Esophagus mucosa (tissue), 1 donor: Measurements from ENCODE around the gene PTPRT. TPM values are rescaled to one million over a fixed set of nuclear protein-coding genes. Genes with fewer than 3 reads are reported as not detected.

Experiments
- ATAC-seq: fragments of 200-7000 bp; cut with Tn5 transposase; one replicate; pipeline ENCODE4 v1.9.1; 2020
- total RNA-seq: library from RNA; stranded (reverse); gene quantifications from one replicate; pipeline ENCODE4 v1.2.4, GENCODE V29; 2023
- donor health status: DM: yes; HTN: yes; CAD: no.

Gene PTPRT
- total RNA-seq, 1 donor from 2014 or later = 0.08 TPM

- ATAC-seq = no peak
Measured at GRCh38 chr20:42703744-42704143, 486.0 kb downstream of the PTPRT start.

DNA sequence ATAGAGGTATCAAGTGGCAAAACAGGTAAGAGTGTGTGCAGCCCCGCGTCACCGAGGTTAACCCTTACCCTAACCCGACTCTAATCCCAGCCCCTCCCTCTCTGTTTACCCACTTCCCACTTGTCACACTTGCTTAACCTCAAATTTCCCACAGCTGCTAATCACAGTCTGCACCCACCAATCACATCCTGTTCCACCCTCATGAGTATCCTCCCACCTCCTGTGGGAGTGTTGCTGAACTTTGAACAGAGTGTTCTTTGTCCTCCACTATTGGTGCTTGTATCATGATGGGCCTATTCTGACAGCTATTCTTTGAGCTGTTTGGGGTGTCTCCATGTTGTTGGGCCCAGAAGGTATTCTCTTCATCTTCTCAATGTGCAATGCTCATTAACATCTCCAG is 487.8 kb downstream of the PTPRT start:
- ATAC-seq = no peak

GRCh38 chr20:42700372-42700771 is 489.3 kb downstream of the PTPRT start:
- ATAC-seq = no peak

GRCh38 chr20:42697962-42698361 is 491.7 kb downstream of the PTPRT start:
- no peak for ATAC-seq

DNA sequence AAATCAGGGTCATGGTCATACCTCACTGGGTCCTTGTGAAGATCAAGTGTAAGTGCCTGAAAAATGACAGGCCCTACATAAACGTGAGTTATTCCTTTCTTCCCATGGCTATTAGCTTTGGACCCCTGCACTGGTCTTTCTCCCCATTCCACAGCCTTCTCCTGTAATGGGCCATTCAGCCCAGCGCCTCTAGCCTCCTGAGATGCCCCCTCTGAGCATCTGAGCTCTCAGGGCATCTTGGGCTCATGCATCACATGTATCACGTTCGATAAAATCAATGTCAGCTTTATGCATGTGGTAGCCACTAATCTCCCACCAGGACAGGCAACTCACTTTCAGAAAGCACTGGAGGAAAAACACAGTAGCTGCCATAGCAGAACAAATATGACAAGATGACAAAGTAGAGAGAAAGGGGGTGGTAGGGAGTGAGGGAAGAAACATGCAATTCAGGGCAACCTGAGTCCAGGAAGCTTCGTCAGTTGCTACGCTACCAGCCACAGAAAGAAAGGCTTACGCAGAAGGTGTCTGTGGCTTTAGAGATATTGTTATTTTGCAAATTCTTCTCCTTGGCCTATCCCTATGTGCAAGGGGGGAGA is 498.8 kb downstream of the PTPRT start:
- no peak for ATAC-seq

DNA sequence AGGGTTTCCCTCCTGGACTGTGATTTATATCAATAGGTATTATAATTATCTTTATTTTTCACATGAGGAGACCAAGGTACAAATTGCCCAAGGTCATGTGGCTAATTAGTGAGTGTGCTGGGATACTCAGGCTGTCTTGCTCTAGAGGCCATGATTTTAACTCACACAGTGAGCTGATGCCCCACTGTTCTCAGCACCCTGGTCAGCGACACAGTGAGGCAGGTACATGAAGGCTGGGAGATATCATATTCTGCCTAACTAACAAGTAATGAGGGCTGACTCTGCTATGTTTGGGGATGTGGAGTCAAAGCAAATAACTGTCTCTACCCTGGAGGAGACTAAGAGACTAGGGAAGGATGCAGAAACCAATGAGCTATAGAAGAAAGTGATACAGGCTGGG is 501.1 kb downstream of the PTPRT start:
- no peak for ATAC-seq

DNA sequence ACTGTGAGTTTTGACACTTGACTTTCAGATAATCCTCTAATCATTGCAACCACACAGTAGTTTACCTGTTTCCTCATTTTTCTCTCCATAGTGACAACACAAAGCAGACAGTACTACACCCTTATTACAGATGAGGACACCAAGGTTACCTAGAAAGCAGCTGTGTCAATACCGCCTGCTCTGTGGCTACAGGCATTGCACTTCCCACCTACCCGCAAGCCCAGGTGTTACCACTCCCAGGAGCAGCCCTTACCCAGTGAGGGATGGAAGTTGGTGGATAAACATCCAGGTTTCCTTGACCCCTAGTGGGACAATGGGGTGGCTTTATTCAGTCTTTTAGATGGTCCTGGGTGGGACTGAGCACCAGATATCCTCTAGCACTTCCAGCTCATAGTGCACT is 503.6 kb downstream of the PTPRT start:
- ATAC-seq = no peak

GRCh38 chr20:42678895-42679294 is 510.8 kb downstream of the PTPRT start:
- ATAC-seq = no peak

DNA sequence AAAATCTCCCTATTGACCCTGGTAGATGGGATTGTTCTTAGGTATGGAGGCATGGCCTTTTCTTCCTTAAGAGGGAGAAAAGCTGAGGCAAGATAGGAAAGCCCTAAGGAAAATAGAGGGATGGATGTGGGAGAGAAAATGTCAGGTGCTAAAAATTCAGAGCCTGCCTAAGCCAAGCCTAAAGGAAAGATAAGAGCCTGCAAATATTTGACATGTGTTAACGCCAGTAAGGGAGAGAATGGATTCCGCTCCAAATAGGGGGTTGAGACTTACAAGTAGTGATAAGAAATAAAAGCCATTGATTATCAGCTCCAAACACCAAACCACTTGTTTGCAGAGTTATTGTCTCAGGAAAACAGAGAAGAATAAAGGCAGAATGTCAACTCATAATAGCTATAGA is 533.6 kb downstream of the PTPRT start:
- no peak for ATAC-seq

DNA sequence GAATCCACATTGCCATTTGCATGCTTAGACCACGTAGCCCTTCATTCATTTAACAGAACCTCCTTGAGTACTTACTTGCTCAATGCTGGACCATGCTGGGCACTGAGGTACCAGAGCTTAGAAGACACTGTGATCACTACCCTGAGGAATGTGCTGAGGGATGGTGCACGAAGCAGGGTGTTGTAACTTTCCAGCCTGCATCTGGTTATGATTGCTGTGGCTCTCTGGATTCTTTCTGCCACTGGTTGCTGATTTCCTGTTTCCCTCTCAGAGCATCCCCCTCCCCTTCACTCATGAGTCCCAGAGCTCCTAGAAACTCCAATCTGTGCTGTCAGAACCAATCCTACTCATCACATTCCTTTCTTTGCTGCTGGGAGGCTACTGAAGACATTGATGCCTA is 537.4 kb downstream of the PTPRT start:
- no peak for ATAC-seq

DNA sequence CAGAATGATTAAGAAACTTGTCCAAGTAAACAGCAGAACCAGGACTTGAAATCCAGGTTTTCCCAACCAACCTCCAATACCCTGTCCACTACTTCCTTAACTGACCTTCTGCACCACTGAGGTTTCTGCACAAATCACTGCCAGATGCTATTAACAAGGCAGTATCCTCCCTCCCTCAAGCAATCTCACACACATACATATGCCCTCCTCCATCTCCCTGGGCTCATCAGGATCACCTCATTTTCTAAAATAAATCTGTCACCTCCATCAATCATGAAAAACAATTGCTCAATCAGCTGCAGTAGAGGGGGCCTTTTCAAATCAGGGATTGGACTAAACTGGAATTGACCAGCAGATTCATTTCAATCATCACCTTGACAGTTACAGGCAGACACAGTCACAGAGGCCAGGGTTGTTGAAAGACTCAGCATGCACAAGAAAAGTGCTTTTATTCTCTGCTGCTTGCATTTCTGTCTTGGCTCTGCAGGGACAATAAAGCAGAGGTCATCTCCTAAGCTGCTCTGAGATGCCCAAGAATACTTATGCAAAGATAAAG is 539.4 kb downstream of the PTPRT start:
- ATAC-seq = no peak

GRCh38 chr20:42649748-42650147 is 540.0 kb downstream of the PTPRT start:
- no peak for ATAC-seq

GRCh38 chr20:42646250-42646649 is 543.5 kb downstream of the PTPRT start:
- ATAC-seq = no peak

DNA sequence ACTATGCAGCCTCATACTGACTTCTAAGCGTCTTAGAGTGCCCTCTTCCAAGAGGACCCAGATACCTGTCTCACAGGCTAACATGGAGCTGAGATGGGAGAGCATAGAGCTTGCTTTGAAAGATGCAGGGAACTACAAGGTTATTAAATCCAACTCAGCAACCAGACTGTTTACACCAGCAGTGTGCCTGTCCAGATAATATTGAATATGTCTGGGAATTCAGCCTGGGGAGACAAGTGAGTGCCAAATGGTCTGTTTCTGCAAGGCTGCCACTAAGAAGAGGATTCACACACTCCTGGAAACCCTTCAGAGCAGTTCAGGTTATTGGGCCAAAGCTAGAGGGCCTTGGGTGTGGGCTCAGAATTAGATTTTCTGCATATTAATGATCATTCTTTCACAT is 547.8 kb downstream of the PTPRT start:
- no peak for ATAC-seq

- no peak for ATAC-seq
Measured at GRCh38 chr20:42639140-42639539, 550.6 kb downstream of the PTPRT start.

DNA sequence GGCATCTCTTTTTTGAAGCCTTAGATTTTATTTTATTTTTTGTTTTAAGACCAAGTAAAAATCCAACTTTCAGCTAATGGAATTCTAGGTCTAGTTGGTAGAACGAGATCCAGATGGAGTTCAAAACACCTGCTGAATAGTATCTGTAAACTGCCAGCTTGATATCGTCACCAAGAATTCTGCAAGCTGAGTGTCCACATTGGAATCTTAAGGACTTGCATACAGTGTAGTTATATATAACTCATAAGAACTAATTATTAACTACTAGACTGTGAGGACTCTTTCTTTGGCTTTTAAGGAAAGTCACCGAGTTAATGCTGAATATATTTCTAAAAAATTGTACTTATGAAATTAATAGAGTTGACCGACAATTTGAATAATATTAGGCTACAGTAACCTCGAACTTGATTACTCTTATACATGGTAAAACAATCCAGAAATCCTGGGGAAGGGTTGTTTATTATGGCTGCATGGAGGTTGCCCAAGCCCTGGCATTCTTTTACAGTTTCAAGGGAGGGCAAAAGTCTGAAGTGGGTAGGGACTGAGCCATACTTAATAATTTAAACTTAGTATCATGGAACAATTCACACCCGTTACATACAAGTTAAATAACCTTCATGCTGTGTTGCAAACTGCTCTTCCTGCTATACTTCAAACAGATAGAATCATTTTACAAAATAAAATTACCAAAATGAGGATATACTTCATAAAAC is 553.9 kb downstream of the PTPRT start:
- ATAC-seq = no peak

DNA sequence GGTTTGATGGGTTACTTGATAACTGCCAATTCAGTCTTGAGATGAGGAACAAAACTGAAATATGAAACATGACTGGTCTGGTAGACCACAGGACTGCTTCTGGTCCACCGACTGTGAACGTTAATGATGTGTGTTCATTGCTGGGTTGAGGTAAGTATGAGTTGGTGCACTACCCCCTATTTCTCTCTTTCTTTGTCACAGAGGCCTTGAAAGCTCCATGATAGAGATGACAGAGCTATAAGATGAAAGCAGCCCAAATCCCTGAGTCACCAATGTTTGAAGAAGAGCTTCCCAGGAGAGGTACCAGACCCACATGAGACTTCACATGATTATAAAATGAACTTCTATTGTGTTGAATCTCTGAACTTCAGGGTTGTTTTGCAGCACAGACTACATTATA is 555.5 kb downstream of the PTPRT start:
- no peak for ATAC-seq

- ATAC-seq = no peak
Measured at GRCh38 chr20:42628683-42629082, 561.0 kb downstream of the PTPRT start.

- ATAC-seq = no peak
Measured at GRCh38 chr20:42613076-42613475, 576.6 kb downstream of the PTPRT start.

GRCh38 chr20:42611889-42612837 is 577.5 kb downstream of the PTPRT start:
- ATAC-seq = no peak

GRCh38 chr20:42611423-42611822 is 578.3 kb downstream of the PTPRT start:
- no peak for ATAC-seq

GRCh38 chr20:42610070-42610469 is 579.6 kb downstream of the PTPRT start:
- no peak for ATAC-seq

DNA sequence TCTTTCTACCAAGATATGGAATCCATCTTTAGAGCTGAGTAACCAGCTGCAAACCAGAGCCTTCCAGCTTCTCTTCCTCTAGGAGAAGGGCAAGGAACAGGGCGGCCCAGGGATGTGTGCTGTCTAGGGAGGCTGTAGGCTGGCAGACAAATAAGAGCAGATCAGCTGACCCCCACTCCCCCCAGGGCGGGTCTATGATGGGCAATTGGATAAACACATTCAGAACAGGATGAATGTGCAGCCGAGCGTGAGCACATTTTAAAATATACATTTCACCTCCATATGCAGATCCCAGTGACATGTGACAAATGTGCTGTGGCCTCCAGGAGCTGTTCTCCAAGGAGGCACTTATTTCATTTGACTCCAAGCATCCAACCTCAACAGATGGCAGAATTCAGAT is 580.1 kb downstream of the PTPRT start:
- ATAC-seq = no peak
